Measurements from ENCODE around the gene SERBP1.
"Not testable (repeated sequence)": the region's sequence is repeated elsewhere in the genome, so short reads cannot be mapped to it uniquely, and the experiment has no call there.

DNA sequence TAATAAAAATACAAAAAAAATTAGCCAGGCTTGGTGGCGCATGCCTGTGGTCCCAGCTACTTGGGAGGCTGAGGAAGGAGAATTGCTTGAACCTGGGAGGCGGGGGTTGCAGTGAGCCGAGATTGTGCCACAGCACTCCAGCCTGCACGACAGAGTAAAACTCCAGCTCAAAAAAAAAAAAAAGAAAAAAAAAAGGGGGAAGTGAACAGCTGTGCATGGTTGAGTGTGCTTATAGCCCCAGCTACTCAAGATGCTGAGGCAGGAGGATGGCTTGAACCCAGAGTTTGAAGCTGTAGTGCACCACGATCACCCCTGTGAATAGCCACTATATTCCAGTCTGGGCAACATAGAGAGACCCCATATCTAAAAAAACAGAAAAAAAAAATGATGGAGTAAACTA, 15.8 kb upstream of the SERBP1 start:
- TF ChIP-seq, protein P1, sequence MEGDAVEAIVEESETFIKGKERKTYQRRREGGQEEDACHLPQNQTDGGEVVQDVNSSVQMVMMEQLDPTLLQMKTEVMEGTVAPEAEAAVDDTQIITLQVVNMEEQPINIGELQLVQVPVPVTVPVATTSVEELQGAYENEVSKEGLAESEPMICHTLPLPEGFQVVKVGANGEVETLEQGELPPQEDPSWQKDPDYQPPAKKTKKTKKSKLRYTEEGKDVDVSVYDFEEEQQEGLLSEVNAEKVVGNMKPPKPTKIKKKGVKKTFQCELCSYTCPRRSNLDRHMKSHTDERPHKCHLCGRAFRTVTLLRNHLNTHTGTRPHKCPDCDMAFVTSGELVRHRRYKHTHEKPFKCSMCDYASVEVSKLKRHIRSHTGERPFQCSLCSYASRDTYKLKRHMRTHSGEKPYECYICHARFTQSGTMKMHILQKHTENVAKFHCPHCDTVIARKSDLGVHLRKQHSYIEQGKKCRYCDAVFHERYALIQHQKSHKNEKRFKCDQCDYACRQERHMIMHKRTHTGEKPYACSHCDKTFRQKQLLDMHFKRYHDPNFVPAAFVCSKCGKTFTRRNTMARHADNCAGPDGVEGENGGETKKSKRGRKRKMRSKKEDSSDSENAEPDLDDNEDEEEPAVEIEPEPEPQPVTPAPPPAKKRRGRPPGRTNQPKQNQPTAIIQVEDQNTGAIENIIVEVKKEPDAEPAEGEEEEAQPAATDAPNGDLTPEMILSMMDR (IDR thresholded peaks at IDR 0.05) = not testable (repeated sequence)
- TF ChIP-seq POLR2A (IDR thresholded peaks at IDR 0.05) = not testable (repeated sequence)
